Skeletal muscle cell (primary cell): Measurements from ENCODE around the gene EIF3F.

Experiments used
- DNase-seq: peaks from one replicate; pipeline ENCODE4 v3.0.0-alpha.2; 2010; ENCODE audit warnings: low read depth
- H3K4me3 ChIP-seq: 2 replicates; pipeline ENCODE4 v1.5.1; 2011; ENCODE audit warnings: low read depth, mild to moderate bottlenecking, control low read depth, low read length, moderate library complexity

EIF3F gene

GRCh38 chr11:7986768-7987559 is at the start of gene EIF3F:
Gene EIF3F (plus strand): TSS chr11:7987337. CDS start chr11:7987353, 16 bp downstream.
- peak within 1 kb of the TSS; percentile 83 for H3K4me3 ChIP-seq
- DNase-seq, result peak; percentile 98

GRCh38 chr11:7941146-7941545 is 46.0 kb upstream of the EIF3F start:
- H3K4me3 ChIP-seq, result no peak overlapping the region
- no peak for DNase-seq

GRCh38 chr11:7941608-7942007 is 45.5 kb upstream of the EIF3F start, which contains the start of gene OR10A3:
Gene OR10A3 (minus strand): TSS chr11:7941708. CDS start chr11:7939520, 2,188 bp downstream.
- no peak within 1 kb of the TSS for H3K4me3 ChIP-seq
- DNase-seq, result no peak

- DNase-seq, result no peak
- H3K4me3 ChIP-seq, result no peak overlapping the region
These were observed 43.0 kb upstream of the EIF3F start for GRCh38 chr11:7944123-7944522.

- DNase-seq, result no peak
- H3K4me3 ChIP-seq, result no peak overlapping the region
These were observed 37.2 kb upstream of the EIF3F start for GRCh38 chr11:7949934-7950333.

- no peak overlapping the region for H3K4me3 ChIP-seq
- DNase-seq, result no peak
These were observed 31.9 kb upstream of the EIF3F start for GRCh38 chr11:7955191-7955590.

- no peak overlapping the region for H3K4me3 ChIP-seq
- no peak for DNase-seq
These were observed 22.9 kb upstream of the EIF3F start for GRCh38 chr11:7964261-7964660.

- no peak overlapping the region for H3K4me3 ChIP-seq
These were observed 22.3 kb upstream of the EIF3F start for GRCh38 chr11:7964873-7965272.

GRCh38 chr11:7965386-7965785 is 21.8 kb upstream of the EIF3F start, which contains the start of gene NLRP10:
Gene NLRP10 (minus strand): TSS chr11:7965447. CDS start chr11:7963495, 1,952 bp downstream.
- no peak within 1 kb of the TSS for H3K4me3 ChIP-seq

More at GRCh38 chr11:7964873-7965272, 22.3 kb upstream of the EIF3F start:
- DNase-seq, result peak; percentile 52

GRCh38 chr11:7967097-7967496 is 20.0 kb upstream of the EIF3F start:
- no peak for DNase-seq
- no peak overlapping the region for H3K4me3 ChIP-seq

More at GRCh38 chr11:7965386-7965785, 21.8 kb upstream of the EIF3F start, which contains the start of gene NLRP10:
- peak; percentile 76 for DNase-seq

- no peak overlapping the region for H3K4me3 ChIP-seq
- no peak for DNase-seq
These were observed 19.3 kb upstream of the EIF3F start for GRCh38 chr11:7967826-7968225.

GRCh38 chr11:7968686-7969085 is 18.5 kb upstream of the EIF3F start:
- no peak overlapping the region for H3K4me3 ChIP-seq
- DNase-seq, result no peak

GRCh38 chr11:7969756-7970646 is 17.1 kb upstream of the EIF3F start:
- no peak overlapping the region for H3K4me3 ChIP-seq
- no peak for DNase-seq

- no peak for DNase-seq
- H3K4me3 ChIP-seq, result no peak overlapping the region
These were observed 15.3 kb upstream of the EIF3F start for GRCh38 chr11:7971846-7972245.

- DNase-seq, result no peak
These were observed 14.1 kb upstream of the EIF3F start for GRCh38 chr11:7973011-7973410.

GRCh38 chr11:7974668-7975067 is 12.5 kb upstream of the EIF3F start:
- no peak overlapping the region for H3K4me3 ChIP-seq
- no peak for DNase-seq

More at GRCh38 chr11:7973011-7973410, 14.1 kb upstream of the EIF3F start:
- no peak overlapping the region for H3K4me3 ChIP-seq

GRCh38 chr11:7977232-7977917 is 9.8 kb upstream of the EIF3F start:
- DNase-seq, result peak; percentile 78
- no peak overlapping the region for H3K4me3 ChIP-seq

- DNase-seq, result no peak
- H3K4me3 ChIP-seq, result no peak overlapping the region
These were observed 5.4 kb upstream of the EIF3F start for GRCh38 chr11:7981619-7982157.

GRCh38 chr11:7982582-7983119 is 4.5 kb upstream of the EIF3F start:
- DNase-seq, result no peak
- H3K4me3 ChIP-seq, result no peak overlapping the region
